ENCODE measurements around the gene RCOR2. TPM values are rescaled to one million over a fixed set of nuclear protein-coding genes. Genes with fewer than 3 reads are reported as not detected.

RCOR2 gene
- total RNA-seq, 5 donors from 2014 or later (not counting 1 experiment from before 2014, with no cell fraction given) = 0.09 to 0.26 (median 0.10) TPM; not detected in 2

DNA sequence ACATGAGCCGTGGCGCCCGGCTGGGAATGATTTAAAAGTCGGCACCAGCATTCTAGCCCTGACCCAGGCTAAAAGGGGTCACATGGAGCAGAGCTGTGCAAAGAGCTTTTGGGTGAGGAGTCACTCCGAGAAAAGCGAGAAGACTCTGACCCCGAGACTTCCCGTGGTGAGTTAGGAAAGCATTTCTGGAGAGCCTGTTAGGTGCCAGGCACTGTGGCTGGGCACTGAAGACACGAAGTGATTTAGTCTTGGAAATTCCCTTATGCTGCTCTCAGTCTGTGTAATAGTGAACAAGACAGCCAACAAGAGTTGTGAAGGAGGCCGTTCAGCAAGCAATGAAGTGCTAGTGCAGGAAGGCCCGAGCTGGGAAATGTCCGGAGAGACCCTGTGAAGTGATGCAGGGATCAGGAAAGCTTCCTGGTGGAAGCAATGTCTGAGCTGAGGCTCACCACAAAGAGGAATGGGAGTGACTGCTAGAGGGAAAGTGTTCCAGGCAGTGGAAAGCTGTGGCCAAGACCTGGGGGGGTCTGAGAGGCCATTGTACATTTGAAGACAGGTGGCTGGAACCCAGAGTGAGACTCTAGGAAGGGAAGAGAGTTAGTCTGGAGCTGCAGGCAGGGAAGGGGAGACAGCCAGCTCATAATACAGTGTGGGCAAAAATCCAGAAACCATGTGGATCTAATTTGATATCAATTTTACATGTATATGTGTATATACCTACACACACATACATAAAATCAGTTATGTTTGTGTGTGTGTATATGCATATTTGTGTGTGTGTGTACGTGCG is 46.4 kb downstream of the RCOR2 start:
- H3K27me3 Mint-ChIP-seq = no peaks in the 10 kb centered on the region
- H3K9me3 Mint-ChIP-seq = no peaks in the 10 kb centered on the region
- ChIA-PET POLR2A (no interaction called here), CTCF (interaction anchor here in 1 of 2 donors (0.7 kb wide), 1 partner anchor 32 kb away, joined by 3 read pairs; no protein-coding TSS in a partner anchor)
- Histone ChIP-seq H3K9me3 (no peaks in the 10 kb centered on the region), H3K36me3 (ENCODE audit: control insufficient read depth in 2 of 2, extremely low read depth in 1 of 2, insufficient read depth in 1 of 2, low read length in 1 of 2) (peaks cover 0 to 7% of the 10 kb centered on the region in 2 donors), H3K27me3 (replicated peaks in 1 of 2; ENCODE audit: control insufficient read depth in 2 of 2, extremely low read depth in 1 of 2, insufficient read depth in 2 of 2, low read length in 1 of 2) (no peaks in the 10 kb centered on the region), H3K4me1 (ENCODE audit: control insufficient read depth in 1 of 2, extremely low read depth in 1 of 2, insufficient read depth in 2 of 2, low read length in 2 of 2) (peaks cover 73 to 86% of the 10 kb centered on the region in 2 experiments), H3K27ac (ENCODE audit: low read length) (peak overlapping the region; percentile 78), H3K4me3 (ENCODE audit: control insufficient read depth in 1 of 2, extremely low read depth in 1 of 2, low read length in 1 of 2) (peak overlapping the region in 1 of 2 donors; percentile 7)
- 66% methylated on average over 12 of the region's 14 CpGs for WGBS (ENCODE audit: insufficient coverage)
- H3K4me3 Mint-ChIP-seq = peak overlapping the region in 1 of 3 donors; percentile 82
- H3K36me3 Mint-ChIP-seq = peaks cover 10% of the 10 kb centered on the region
- DNase-seq (peak in 1 of 35 experiments; percentile 35), ATAC-seq (replicated peaks in 1 of 4) (no peak)
- peak overlapping the region; percentile 93 for H3K27ac Mint-ChIP-seq
- peaks cover 80 to 92% (median 90%) of the 10 kb centered on the region in 3 donors for H3K4me1 Mint-ChIP-seq

DNA sequence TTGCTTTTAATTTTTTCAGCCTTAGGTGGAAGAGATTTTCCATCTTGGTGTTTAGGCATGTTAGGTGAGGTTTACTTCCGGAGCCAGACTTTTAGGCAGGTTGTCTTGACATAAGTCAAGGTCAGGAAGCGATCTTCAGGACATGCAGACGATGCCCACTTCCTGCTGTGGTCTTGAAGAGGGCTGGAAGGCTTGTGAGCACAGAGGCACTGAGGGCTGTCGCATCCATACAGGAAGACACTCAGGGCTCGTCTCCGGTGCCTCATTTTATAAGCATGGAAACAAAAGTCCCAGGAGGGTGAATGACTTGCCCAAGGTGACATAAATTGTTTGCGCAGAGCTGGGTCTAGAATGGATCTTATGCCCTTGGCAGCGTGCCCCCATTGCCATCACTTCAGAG is 47.3 kb downstream of the RCOR2 start:
- peaks cover 81 to 90% of the 10 kb centered on the region in 2 experiments for H3K4me1 ChIP-seq (ENCODE audit: control insufficient read depth in 1 of 2, extremely low read depth in 1 of 2, insufficient read depth in 2 of 2, low read length in 2 of 2)
- H3K4me1 Mint-ChIP-seq = peaks cover 79 to 94% (median 92%) of the 10 kb centered on the region in 3 donors
- peak; percentile 77 to 85 (median 81) for ATAC-seq (replicated peaks in 1 of 4)
- H3K4me3 ChIP-seq (ENCODE audit: control insufficient read depth in 1 of 2, extremely low read depth in 1 of 2, low read length in 1 of 2) = peak overlapping the region; percentile 7 to 27
- peak overlapping the region; percentile 93 for H3K27ac Mint-ChIP-seq
- H3K9me3 ChIP-seq = no peaks in the 10 kb centered on the region
- H3K4me3 Mint-ChIP-seq = peak overlapping the region; percentile 55 to 82 (median 62)
- H3K27ac ChIP-seq (ENCODE audit: low read length) = peak overlapping the region; percentile 78
- H3K27me3 Mint-ChIP-seq = no peaks in the 10 kb centered on the region
- ChIA-PET CTCF (no interaction called here), POLR2A (no interaction called here)
- H3K27me3 ChIP-seq (replicated peaks in 1 of 2; ENCODE audit: control insufficient read depth in 2 of 2, extremely low read depth in 1 of 2, insufficient read depth in 2 of 2, low read length in 1 of 2) = no peaks in the 10 kb centered on the region
- no peaks in the 10 kb centered on the region for H3K9me3 Mint-ChIP-seq
- H3K36me3 Mint-ChIP-seq = peaks cover 10% of the 10 kb centered on the region
- H3K36me3 ChIP-seq (ENCODE audit: control insufficient read depth in 2 of 2, extremely low read depth in 1 of 2, insufficient read depth in 1 of 2, low read length in 1 of 2) = peaks cover 0 to 7% of the 10 kb centered on the region in 2 donors
- 18% methylated on average over 8 of the region's 8 CpGs for WGBS (ENCODE audit: insufficient coverage)
- DNase-seq = peak; percentile 14 to 79 (median 43)

DNA sequence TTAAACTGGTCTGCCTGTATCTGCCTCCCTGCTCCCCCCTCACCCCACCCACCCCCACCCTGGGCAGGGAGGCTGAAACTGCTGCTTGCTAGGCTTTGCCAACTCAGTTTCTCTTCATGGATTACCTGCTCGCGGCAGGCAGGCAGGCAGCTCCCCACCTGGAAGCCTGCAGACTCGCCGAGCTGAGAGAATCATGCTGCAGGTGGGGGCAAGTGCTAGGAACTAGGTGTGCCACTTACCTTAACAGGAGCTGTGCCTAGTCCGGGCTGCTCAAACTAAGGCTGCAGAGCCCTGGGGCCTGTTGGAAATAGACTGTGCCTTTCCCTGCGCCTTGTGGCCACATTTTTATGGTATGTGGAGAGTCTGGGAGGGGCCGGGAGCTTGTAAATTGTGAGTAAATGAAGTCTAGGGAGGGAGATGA is 47.8 kb downstream of the RCOR2 start:
- H3K4me3 Mint-ChIP-seq = peak overlapping the region; percentile 55 to 82 (median 62)
- Histone ChIP-seq H3K4me1 (ENCODE audit: control insufficient read depth in 1 of 2, extremely low read depth in 1 of 2, insufficient read depth in 2 of 2, low read length in 2 of 2) (peaks cover 81 to 95% of the 10 kb centered on the region in 2 experiments), H3K27ac (ENCODE audit: low read length) (peak overlapping the region; percentile 78), H3K9me3 (no peaks in the 10 kb centered on the region), H3K36me3 (ENCODE audit: control insufficient read depth in 2 of 2, extremely low read depth in 1 of 2, insufficient read depth in 1 of 2, low read length in 1 of 2) (peaks cover 0 to 7% of the 10 kb centered on the region in 2 donors), H3K4me3 (ENCODE audit: control insufficient read depth in 1 of 2, extremely low read depth in 1 of 2, low read length in 1 of 2) (no peak overlapping the region), H3K27me3 (replicated peaks in 1 of 2; ENCODE audit: control insufficient read depth in 2 of 2, extremely low read depth in 1 of 2, insufficient read depth in 2 of 2, low read length in 1 of 2) (no peaks in the 10 kb centered on the region)
- no peaks in the 10 kb centered on the region for H3K27me3 Mint-ChIP-seq
- ATAC-seq (replicated peaks in 1 of 4) = peak in 1 of 4 experiments; percentile 8
- peak overlapping the region; percentile 93 for H3K27ac Mint-ChIP-seq
- DNase-seq = no peak
- 57% methylated on average over 7 of the region's 7 CpGs for WGBS (ENCODE audit: insufficient coverage)
- ChIA-PET POLR2A (no interaction called here), CTCF (interaction anchor here in 1 of 2 donors (0.6 kb wide), 1 partner anchor 7 kb away, joined by 7 read pairs; no protein-coding TSS in a partner anchor)
- peaks cover 10% of the 10 kb centered on the region for H3K36me3 Mint-ChIP-seq
- no peaks in the 10 kb centered on the region for H3K9me3 Mint-ChIP-seq
- H3K4me1 Mint-ChIP-seq = peaks cover 79 to 92% (median 87%) of the 10 kb centered on the region in 3 donors

DNA sequence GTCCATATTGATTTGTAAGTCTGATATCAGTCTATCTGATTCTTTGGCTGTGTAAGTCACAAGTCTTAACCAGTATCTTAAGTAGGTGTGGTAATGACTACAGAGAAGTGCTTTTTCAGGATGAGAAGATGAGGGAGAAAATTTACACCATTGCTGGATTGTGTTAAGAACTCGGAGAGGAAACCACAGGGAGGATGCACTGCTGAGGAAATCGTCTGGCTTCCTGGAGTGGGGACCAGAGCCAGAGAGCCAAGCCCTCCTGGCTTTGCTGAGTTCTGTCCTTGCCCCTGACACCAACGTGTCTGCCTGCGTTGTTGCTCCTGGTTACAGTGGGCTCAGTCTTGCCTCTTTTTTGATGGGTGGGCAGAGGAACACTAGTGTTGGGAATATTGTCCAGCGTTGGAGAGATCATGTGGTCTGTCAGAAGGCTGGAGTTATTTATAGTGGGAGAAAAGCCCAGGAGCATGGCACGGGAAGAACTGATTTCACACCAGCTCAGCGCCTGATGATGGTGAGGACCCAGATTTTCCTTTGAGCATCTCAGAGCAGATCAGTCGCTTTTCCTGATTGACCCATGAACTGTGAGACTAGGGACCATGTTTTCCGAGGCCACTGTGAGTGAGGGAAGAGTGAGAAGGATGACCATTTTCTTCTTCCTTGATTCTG is 48.4 kb downstream of the RCOR2 start:
- POLR2A ChIA-PET = no interaction called here

DNA sequence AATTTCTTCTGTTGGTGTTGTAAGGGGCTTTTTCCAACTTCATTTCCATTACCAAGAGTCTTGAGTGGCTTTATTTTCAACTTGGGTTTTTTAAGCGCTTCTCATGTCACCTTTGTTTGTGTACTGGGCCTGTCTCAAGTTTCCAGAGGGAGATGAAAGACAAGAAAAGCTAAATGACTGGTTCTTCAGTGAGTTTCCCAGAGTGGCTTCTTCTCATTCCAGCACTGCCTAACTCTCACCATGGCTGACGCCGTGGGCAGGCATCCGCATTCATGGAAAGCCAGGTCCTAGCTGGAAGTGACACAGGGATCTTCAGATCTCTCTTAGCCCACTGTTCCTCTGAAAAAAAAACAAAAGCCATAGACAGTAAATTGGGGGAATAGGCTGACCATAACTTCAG is 49.5 kb downstream of the RCOR2 start:
- CTCF ChIA-PET = interaction anchor here in 1 of 2 donors (1.5 kb wide), 1 partner anchor 30 kb away, joined by 4 read pairs; no protein-coding TSS in a partner anchor
- H3K9me3 ChIP-seq = no peaks in the 10 kb centered on the region
- peak overlapping the region; percentile 32 for H3K27ac ChIP-seq (ENCODE audit: low read length)
- H3K4me3 ChIP-seq (ENCODE audit: control insufficient read depth in 1 of 2, extremely low read depth in 1 of 2, low read length in 1 of 2) = no peak overlapping the region
- POLR2A ChIA-PET = no interaction called here
- Mint-ChIP-seq H3K36me3 (peaks cover 14% of the 10 kb centered on the region), H3K27me3 (no peaks in the 10 kb centered on the region), H3K9me3 (no peaks in the 10 kb centered on the region), H3K27ac (peak overlapping the region; percentile 82 to 87), H3K4me3 (peak overlapping the region in 1 of 3 donors; percentile 82), H3K4me1 (peaks cover 79 to 89% (median 83%) of the 10 kb centered on the region in 3 donors)
- DNase-seq (no peak), ATAC-seq (replicated peaks in 1 of 4) (no peak)
- H3K4me1 ChIP-seq (ENCODE audit: control insufficient read depth in 1 of 2, extremely low read depth in 1 of 2, insufficient read depth in 2 of 2, low read length in 2 of 2) = peaks cover 79 to 91% of the 10 kb centered on the region in 2 experiments
- no CpG with 5 or more reads among the region's 4 CpGs for WGBS (ENCODE audit: insufficient coverage)
- no peaks in the 10 kb centered on the region for H3K27me3 ChIP-seq (replicated peaks in 1 of 2; ENCODE audit: control insufficient read depth in 2 of 2, extremely low read depth in 1 of 2, insufficient read depth in 2 of 2, low read length in 1 of 2)
- peaks cover 0 to 12% of the 10 kb centered on the region in 2 donors for H3K36me3 ChIP-seq (ENCODE audit: control insufficient read depth in 2 of 2, extremely low read depth in 1 of 2, insufficient read depth in 1 of 2, low read length in 1 of 2)

More for the DNA sequence above, 48.4 kb downstream of the RCOR2 start:
- no peaks in the 10 kb centered on the region for H3K9me3 ChIP-seq
- H3K4me1 ChIP-seq (ENCODE audit: control insufficient read depth in 1 of 2, extremely low read depth in 1 of 2, insufficient read depth in 2 of 2, low read length in 2 of 2) = peaks cover 80 to 93% of the 10 kb centered on the region in 2 experiments
- CTCF ChIA-PET = interaction anchor here in 1 of 2 donors (0.6 kb wide), 1 partner anchor 8 kb away, joined by 7 read pairs; no protein-coding TSS in a partner anchor
- H3K27ac ChIP-seq (ENCODE audit: low read length) = peak overlapping the region; percentile 78
- Mint-ChIP-seq H3K4me3 (peak overlapping the region in 2 of 3 donors; percentile 14 to 82), H3K4me1 (peaks cover 79 to 88% (median 83%) of the 10 kb centered on the region in 3 donors), H3K27ac (peak overlapping the region; percentile 77 to 87), H3K36me3 (peaks cover 10% of the 10 kb centered on the region), H3K9me3 (no peaks in the 10 kb centered on the region), H3K27me3 (no peaks in the 10 kb centered on the region)
- no peaks in the 10 kb centered on the region for H3K27me3 ChIP-seq (replicated peaks in 1 of 2; ENCODE audit: control insufficient read depth in 2 of 2, extremely low read depth in 1 of 2, insufficient read depth in 2 of 2, low read length in 1 of 2)
- H3K36me3 ChIP-seq (ENCODE audit: control insufficient read depth in 2 of 2, extremely low read depth in 1 of 2, insufficient read depth in 1 of 2, low read length in 1 of 2) = peaks cover 0 to 7% of the 10 kb centered on the region in 2 donors
- ATAC-seq (replicated peaks in 1 of 4) = no peak
- WGBS (ENCODE audit: insufficient coverage) = 58% methylated on average over 7 of the region's 9 CpGs
- no peak overlapping the region for H3K4me3 ChIP-seq (ENCODE audit: control insufficient read depth in 1 of 2, extremely low read depth in 1 of 2, low read length in 1 of 2)
- DNase-seq = no peak

DNA sequence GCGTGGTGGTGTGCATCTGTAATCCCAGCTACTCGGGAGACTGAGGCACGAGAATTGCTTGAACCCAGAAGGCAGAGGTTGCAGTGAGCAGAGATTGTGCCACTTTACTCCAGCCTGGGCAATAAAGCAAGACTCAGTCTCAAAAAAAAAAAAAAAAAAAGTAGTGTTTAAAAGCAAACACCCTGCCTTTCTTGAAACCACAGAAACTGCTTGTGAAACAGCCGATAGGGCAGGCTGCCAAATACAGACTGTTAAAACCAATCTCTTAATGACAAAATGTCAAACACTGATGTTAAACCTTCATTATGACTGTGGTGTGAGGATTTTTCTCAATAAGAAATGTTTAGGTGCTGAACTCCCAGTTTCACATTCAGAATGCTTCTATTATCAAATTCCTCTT is 50.8 kb downstream of the RCOR2 start:
- 0% methylated on average over 2 of the region's 4 CpGs for WGBS (ENCODE audit: insufficient coverage)
- Histone ChIP-seq H3K36me3 (ENCODE audit: control insufficient read depth in 2 of 2, extremely low read depth in 1 of 2, insufficient read depth in 1 of 2, low read length in 1 of 2) (peaks cover 0 to 18% of the 10 kb centered on the region in 2 donors), H3K27ac (ENCODE audit: low read length) (peak overlapping the region; percentile 32)

More for the DNA sequence above, 50.8 kb downstream of the RCOR2 start:
- Mint-ChIP-seq H3K27me3 (no peaks in the 10 kb centered on the region), H3K4me1 (peaks cover 77 to 85% (median 80%) of the 10 kb centered on the region in 3 donors), H3K36me3 (peaks cover 21% of the 10 kb centered on the region), H3K9me3 (no peaks in the 10 kb centered on the region), H3K4me3 (peak overlapping the region; percentile 42 to 82 (median 53)), H3K27ac (peak overlapping the region; percentile 82 to 87)
- H3K4me3 ChIP-seq (ENCODE audit: control insufficient read depth in 1 of 2, extremely low read depth in 1 of 2, low read length in 1 of 2) = peak overlapping the region in 1 of 2 donors; percentile 15
- ATAC-seq (replicated peaks in 1 of 4) = peak; percentile 50 to 76 (median 71)
- no peaks in the 10 kb centered on the region for H3K27me3 ChIP-seq (replicated peaks in 1 of 2; ENCODE audit: control insufficient read depth in 2 of 2, extremely low read depth in 1 of 2, insufficient read depth in 2 of 2, low read length in 1 of 2)
- H3K4me1 ChIP-seq (ENCODE audit: control insufficient read depth in 1 of 2, extremely low read depth in 1 of 2, insufficient read depth in 2 of 2, low read length in 2 of 2) = peaks cover 73 to 83% of the 10 kb centered on the region in 2 experiments
- no peaks in the 10 kb centered on the region for H3K9me3 ChIP-seq
- DNase-seq = peak; percentile 46 to 89 (median 78)
- ChIA-PET POLR2A (no interaction called here), CTCF (no interaction called here)
